HG02981 (cell line): ENCODE results near the gene FTCD.
"Not testable (repeated sequence)": the region's sequence is repeated elsewhere in the genome, so short reads cannot be mapped to it uniquely, and the experiment has no call there.

Source experiments
- ATAC-seq: cut with Tn5 transposase; IDR thresholded peaks from one replicate; pipeline ENCODE4 v1.9.1; 2021; ENCODE audit warnings: mild to moderate bottlenecking, moderate library complexity; ENCODE audit not compliant: unreplicated experiment

FTCD gene

DNA sequence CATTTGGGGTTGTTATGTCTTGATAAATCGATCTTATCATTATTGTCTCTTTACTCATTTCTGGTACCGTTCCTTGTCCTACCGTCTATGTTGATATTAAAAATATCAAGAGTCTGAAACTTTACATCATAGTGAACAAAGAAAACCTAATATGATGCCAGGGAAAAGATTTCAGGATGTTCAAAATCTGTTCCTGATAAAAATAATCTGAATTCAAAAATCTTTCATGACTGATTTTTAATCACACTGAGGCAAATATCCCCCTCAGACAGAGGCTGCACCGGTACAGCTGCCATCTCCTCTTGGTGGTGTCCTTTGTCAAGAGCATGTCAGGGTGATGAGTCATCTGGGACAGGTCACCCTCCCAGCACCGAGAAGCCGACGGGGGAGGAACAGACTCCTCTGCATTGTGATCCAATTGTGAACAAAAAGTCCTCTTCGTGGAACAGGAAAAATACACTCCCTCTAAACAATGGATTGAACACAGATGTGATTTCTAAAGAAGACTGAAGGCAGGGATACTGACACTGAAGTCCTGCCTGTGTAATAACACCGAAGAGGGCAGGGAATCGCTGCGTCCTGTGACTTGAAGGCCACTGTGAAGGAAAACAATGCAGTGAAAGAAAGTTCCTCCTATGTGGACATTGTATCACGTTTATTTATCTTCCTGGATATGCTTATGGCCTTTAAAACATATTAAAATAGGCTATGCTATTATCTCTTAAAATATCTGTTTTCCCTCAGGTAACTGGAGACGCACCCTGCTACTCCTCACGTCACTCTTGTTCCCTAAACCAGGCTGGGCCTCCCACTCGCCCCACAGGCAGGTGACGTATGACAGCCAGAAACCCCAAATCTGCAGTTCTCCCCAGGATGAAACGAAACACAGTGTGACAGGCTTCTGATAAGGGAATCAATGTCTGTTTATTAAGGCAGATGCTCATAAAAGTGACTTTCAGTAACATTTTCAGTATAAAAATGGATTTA lies 33.1 kb upstream of the FTCD start:
- ATAC-seq = no peak

DNA sequence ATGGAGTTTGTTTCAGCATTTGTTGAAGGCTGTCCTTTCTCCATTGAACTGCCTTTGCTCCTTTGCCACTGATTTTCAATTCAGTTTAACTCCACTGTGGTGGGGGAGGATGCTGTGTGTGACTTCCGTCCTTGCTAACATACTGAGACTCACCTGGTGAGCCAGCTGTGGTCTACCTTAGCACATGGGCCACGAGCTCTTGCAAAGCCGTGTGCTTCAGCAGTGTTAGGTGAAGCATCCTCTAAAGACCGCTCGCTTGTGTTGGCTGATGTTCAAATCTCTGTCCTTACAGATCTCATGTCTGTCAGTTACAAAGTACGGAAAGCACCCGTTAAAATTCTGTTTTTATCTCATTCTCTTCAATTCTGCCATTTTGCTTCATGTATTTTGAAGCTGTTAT lies 32.4 kb upstream of the FTCD start:
- no peak for ATAC-seq

DNA sequence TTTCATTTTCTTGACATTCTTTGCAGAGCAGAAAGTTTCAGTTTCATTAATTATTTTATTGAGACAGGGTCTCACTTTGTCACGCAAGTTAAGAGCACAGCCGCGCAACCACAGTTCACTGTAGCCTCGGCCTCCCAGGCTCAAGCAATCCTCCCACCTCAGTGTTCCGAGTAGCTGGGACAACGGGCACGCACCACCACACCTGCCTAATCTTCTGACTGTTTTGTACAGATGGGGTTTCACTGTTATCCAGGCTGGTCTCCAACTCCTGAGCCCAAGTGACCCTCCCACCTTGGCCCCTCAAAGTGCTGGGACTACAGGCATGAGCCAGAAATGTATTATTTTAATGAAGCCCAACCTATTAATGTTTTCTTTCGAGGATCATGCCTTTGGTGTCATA lies 31.9 kb upstream of the FTCD start:
- ATAC-seq = no peak

DNA sequence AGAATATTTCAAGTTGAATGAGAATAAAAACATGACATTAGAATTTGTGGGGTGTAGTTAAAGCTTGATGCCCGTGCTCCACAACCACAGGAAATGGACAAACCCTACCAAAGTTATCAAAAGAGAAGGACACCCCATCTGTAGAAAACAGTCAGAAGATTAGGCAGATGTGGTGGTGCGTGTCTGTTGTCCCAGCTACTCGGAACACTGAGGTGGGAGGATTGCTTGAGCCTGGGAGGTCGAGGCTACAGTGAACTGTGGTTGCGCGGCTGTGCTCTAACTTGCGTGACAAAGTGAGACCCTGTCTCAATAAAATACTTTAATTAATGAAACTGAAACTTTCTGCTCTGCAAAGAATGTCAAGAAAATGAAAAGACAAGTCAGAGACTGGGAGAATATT lies 30.3 kb upstream of the FTCD start:
- ATAC-seq = no peak

DNA sequence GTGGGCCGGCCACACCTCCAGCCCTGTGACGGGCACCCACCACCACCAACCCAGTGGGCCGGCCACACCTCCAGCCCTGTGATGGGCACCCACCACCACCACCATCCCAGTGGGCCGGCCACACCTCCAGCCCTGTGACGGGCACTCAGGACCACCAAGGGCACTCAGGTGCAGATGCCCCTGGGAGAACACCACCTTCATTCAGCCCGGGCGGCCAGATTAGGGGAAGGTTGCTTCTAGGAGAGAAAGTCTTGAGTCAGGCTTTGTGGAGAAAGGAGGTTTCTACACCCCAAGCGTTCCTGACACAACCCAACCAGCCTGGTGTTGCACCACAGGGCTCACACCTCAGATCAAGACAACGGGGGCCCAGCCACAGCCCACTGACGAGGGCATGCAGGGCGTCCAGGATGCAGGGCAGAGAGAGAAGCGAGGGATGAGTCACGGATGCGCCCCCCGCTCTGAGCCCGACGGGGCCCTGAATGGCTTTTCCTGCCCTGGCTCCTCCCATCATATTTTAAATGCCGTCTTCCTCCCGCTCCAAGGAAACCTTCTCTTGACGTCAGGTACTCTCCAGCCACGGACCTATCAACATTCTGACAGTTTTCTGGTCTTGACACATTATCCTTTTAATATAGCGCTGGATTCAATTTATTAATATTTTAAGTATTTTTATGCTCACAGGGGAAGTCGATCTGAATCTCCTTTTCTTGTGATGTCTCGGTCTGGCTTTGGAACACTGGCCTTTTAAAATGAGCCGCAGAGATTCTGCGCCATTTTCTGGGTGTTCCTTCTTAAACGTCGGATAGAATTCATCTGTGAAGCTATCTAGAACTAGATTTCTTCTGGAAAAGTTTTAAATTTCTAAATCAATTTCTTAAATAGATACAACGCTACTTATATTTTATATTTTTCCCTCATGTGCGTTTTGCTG lies 29.5 kb upstream of the FTCD start:
- no peak for ATAC-seq

DNA sequence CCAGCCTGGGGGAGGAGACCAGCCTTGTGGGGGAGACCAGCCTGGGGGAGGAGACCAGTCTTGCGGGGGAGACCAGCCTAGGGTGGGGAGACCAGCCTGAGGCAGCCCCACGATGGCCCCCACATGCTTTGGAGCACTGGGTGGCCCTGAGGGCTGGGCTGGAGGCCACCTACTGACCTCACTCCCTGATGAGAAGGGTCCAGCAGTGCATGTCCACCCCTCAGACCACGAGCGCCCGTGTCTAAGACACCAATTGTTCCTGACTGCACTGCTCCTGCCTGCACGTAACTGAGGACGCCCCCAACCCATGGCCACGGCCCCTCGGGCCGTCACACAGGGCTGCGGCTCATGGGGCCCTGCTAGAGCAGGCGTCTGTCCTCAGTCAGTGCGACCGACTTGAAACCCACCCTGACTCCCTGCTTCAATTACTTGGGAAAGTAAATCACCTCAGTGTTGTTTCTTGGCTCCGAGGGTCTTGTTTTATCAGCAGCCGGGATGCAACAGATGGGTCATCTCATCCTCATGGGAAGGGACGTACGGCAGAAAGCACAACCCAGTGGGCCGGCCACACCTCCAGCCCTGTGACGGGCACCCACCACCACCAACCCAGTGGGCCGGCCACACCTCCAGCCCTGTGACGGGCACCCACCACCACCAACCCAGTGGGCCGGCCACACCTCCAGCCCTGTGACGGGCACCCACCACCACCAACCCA lies 28.7 kb upstream of the FTCD start, which contains the start of gene SPATC1L:
Gene SPATC1L (minus strand): TSS at position 550 of the 715 bp plus-strand sequence. CDS start 1,643 bp downstream, outside the sequence.
- no peak for ATAC-seq

DNA sequence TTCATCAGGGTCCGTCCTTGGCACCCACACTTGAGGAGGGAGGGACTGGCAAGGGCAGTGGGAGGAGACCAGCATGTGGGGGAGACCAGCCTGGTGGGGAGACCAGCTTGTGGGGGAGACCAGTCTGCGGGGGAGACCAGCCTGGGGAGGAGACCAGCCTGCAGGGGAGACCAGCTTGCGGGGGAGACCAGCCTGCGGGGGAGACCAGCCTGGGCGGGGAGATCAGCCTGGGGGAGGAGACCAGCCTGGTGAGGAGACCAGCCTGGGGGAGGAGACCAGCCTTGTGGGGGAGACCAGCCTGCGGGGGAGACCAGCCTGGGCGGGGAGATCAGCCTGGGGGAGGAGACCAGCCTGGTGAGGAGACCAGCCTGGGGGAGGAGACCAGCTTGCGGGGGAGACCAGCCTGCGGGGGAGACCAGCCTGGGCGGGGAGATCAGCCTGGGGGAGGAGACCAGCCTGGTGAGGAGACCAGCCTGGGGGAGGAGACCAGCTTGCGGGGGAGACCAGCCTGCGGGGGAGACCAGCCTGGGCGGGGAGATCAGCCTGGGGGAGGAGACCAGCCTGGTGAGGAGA lies 28.0 kb upstream of the FTCD start:
- not testable (repeated sequence) for ATAC-seq

DNA sequence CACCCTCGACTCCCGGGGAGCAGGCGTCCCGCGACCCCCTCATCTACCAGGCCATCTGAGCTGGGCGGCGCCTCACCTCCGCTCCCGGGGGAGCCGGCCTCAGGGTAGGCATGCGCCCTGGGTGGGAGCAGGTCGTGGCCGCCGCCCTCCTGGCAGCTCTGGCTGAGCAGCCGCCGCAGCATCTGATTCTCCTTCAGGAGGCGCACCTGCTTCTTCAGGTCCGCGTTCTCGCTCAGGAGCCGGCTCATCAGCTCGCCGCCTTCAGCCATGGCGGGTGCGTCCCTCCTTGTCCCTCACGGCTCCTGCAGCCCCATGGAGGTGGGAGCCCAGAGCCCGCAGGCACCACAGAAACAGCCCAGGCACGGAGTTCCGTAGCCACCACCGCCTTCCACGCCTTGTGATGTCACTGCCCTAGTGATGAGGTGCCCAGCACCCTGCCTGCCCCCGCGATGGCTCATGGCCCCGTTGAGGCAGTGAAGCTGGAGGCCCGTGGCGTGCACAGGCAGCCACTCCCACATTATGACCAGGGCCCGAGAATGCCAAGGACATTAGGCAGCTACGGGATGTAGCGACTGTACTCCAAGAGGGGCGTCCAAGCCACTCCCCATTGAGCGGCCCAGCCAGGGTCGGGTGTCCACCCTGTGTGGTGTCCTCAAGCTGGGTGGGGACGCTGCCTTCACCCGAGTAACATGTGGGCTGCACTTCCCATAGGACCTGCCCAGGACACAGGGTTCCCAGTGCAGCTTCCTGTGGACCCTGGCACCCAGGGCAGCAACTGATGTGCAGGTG lies 27.4 kb upstream of the FTCD start:
- ATAC-seq = no peak

DNA sequence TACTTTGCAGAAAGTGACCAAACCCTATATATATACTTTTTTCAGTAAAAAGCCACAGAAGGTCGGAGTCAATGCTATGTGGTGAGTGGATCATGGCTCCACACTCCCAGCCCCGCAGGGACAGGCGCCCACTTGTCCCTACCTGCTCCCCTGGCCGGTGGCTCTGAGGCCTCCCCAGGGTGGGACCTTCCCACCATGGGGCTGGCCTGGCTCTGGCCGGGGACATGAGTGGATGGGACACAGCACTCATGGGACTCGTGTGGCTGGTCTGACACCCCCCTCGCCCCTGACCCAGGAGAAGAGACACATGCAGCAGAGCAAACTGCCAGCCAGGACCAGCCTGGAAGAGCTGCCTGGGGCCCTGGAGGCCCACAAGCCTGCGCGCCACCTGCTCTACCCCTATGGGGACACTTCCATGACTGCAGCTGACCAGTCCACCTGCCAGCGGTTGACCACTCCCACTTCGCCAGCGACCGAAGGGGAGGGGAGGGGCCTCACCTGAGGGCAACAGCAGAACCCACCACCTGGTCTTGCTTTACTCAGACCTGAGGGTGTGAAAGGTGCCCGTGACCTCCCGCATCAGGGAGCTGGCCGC lies 26.7 kb upstream of the FTCD start:
- no peak for ATAC-seq

DNA sequence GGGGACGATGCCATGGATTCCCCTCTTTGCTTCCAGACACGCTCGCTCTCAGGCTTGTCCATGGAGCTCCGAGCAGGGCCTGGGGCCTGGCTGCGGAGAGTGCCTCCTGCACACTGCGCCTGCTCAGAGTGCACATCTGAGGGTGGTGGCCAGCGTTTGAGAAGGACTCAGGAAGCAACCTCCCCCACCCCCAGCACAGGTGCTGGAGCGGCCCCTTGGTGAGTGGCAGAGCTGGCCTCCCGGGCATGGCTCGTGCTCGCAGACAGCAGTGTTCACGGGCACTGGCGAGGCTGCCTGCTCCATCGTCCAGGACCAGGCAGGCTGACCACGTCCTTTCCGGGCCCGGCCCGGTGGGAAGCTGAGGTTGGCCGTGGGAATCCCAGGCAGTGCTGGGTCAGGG lies 26.1 kb upstream of the FTCD start:
- no peak for ATAC-seq

DNA sequence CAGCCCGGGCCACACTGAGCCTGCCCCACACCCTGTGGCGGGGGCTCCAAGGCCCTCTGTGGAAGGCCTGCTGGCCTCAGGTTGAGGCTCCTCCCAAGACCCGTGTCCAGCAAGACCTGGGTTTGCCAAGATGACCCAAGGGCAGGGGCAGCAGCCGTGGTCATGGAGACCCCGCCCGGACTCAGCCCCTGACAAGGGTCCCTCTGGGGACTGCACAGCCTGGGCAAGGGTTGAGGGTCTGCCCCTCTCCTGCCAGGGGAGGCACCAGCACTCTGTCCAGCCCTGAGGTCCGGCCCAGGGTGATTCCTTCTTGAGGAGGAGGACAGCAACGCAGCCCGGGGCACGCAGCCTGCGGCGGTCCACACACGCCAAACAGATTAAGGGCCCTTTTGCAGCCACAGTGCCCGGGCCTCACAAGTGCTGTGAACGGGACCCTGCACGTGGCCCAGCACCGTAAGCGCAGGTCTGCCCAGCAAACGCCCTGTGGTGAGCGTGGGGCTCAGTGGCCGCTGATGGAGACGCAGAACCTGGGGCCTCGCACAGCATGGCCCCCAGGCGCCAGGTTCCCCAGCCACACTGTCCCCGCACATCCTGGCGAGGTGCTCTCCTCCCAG lies 25.5 kb upstream of the FTCD start:
- no peak for ATAC-seq

DNA sequence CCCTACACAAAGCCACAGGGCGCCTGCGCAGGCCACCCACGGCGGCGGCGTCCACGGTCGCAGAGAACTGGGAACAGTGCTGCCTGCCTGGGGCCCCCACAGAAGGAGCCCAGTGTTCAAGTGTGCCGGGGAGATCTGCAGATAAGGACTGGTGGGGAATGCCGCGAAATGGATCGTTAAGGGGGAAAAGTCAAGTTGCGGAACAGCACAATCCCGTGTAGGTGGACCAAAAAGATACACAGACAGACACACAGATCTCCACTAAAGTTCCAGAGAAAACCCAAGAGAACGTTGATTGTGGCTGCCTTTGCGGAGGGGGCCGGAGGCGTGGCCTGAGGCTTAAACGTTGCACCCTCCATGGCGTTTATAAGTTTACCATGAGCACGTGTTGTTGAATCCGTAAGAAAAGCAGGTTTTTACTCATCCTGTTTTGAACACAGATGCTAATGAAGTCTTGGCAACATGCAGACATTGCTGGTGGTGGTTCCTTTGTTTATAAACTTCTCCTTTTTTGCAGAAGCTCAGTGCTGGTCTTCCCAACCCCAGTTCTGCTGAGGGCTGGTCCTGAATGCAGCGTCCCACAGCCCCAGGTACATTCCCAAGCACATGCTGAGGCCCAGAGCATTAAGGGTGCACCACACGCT lies 24.8 kb upstream of the FTCD start:
- ATAC-seq = no peak

DNA sequence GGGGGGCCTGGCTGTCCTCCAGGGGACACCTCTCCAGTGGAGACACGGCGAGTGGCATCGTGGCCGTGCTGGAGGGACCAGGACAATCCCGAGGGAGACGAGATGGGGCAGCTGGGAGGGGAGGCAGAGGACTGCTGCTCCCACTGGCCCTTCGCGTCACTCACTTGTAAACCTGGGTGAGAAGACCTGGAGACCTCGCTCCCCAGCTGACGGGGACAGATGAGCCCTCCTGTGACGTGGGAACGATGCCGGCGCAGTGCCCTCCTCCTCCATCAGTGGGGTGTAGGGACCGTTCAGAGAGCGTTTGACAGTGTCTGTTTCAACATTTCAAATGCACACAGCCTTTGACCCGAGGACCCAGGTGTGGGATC lies 24.3 kb upstream of the FTCD start:
- ATAC-seq = no peak

DNA sequence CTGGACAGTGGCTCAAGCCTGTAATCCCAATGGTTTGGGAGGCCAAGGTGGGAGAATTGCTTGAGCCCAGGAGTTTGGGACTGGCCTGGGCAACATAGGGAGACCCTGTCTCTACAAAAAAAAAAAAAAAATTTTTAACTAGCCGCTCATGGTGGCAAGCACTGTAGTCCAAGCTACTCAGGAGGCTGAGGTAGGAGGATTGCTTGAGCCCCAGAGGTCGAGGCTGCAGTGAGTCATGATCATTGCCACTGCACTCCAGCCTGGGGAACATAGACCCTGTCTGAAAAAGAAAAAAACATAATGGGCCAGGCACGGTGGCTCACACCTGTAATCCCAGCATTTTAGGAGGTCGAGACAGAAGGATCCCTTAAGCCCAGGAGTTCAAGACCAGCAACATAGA lies 23.6 kb upstream of the FTCD start:
- ATAC-seq = no peak

DNA sequence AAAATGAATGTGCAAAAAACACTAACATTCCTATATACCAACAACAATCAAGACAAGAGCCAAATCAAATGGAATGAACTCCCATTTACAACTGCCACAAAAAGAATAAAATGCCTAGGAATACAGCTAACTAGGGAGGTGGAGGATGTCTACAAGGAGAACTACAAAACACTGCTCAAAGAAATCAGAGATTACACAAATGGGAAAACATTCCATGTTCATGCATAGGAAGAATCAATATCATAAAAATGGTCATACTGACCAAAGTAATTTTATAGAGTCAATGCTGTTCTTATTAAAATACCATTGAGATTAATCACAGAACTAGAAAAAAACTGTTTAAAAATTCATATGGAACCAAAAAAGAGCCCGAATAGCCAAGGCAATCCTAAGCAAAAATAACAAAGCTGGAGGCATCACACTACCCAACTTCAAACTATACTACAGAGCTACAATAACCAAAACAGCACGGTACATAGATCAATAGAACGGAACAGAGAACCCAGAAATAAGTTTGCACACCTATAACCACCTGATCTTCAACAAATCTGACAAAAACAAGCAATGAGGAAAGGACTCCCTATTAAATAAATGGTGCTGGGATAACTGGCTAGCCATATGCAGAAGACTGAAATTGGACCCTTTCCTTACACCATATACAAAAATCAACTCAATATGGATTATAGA lies 21.2 kb upstream of the FTCD start:
- not testable (repeated sequence) for ATAC-seq

DNA sequence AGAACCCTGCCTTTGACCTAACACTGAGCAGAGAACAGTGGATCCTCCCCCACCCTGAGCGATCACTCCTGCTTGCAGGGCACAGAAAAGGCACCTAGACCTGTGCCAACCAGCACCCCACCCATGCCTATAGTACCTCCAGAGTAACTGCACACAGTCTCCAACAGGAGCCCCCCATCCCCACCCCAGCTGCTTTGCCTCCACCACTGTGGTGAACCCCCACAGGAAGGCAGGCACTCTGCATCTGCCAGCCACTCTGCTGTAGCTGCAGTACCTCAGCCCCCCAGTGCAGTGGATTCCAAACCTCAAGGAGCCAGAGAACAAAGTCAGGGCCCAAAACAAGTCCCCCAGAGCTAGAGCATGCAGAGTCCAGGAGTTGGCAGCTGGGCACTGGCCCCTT lies 18.2 kb upstream of the FTCD start:
- no peak for ATAC-seq

DNA sequence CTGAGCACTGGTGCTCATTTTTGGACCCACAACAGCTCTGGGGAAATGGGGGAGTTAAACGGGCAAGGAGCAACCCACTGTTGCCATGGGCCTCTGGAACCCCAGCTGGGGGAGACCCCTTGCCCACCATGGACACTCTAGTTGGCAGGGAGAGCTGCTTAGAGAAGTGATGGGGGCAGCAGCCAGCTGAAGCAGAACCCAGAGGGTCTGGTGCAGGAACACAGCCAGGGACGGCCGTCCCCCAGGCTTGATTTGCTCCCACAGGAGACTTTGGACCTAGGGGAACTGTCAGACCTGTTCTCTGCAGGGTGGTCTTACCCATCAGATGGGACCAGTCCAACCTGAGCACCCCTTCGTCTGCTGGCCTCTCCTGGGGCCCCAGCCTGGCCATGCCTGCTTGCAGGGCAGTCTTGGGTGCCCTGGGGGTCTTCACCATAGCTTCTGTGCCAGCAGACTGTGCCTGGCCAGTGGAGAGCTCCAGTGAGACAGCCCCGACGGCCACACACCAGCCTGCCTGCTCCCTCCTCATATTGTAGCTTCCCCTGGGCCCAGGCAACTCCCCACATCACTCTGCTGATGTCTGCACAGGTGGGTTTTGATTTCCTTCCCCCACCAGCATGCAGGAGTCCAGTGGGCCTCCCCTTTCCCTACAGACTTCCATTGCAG lies 17.6 kb upstream of the FTCD start:
- ATAC-seq = no peak
